GM18867 (cell line): ENCODE results near the gene PSMC3.

Experiments used
- ATAC-seq: cut with Tn5 transposase; IDR thresholded peaks from one replicate; pipeline ENCODE4 v1.9.1; 2021; ENCODE audit warnings: mild to moderate bottlenecking, moderate library complexity; ENCODE audit not compliant: unreplicated experiment

The PSMC3 gene

GRCh38 chr11:47413908-47414684 lies 12.1 kb downstream of the PSMC3 start:
- ATAC-seq, result no peak

GRCh38 chr11:47413351-47413750 lies 12.9 kb downstream of the PSMC3 start:
- ATAC-seq, result no peak

GRCh38 chr11:47411884-47412746 lies 14.1 kb downstream of the PSMC3 start:
- ATAC-seq, result no peak

- ATAC-seq, result no peak
Measured at GRCh38 chr11:47410370-47411264, 15.6 kb downstream of the PSMC3 start.

- ATAC-seq, result no peak
Measured at GRCh38 chr11:47409440-47410369, 16.5 kb downstream of the PSMC3 start.

GRCh38 chr11:47408598-47409439 lies 17.4 kb downstream of the PSMC3 start:
- ATAC-seq, result no peak

GRCh38 chr11:47407746-47408590 lies 18.3 kb downstream of the PSMC3 start, which contains the start of gene SLC39A13:
Gene SLC39A13 (plus strand): TSS chr11:47408590. CDS start chr11:47410095, 1,505 bp downstream.
- ATAC-seq, result peak; percentile 81

GRCh38 chr11:47406896-47407745 lies 19.1 kb downstream of the PSMC3 start:
- no peak for ATAC-seq

GRCh38 chr11:47403571-47403970 lies 22.7 kb downstream of the PSMC3 start:
- ATAC-seq, result no peak

GRCh38 chr11:47403135-47403534 lies 23.1 kb downstream of the PSMC3 start:
- ATAC-seq, result no peak

GRCh38 chr11:47400768-47401279 lies 25.4 kb downstream of the PSMC3 start:
- ATAC-seq, result peak; percentile 81

GRCh38 chr11:47399860-47400767 lies 26.1 kb downstream of the PSMC3 start:
- peak; percentile 45 for ATAC-seq

GRCh38 chr11:47398551-47398950 lies 27.7 kb downstream of the PSMC3 start:
- ATAC-seq, result no peak

GRCh38 chr11:47398011-47398410 lies 28.2 kb downstream of the PSMC3 start:
- ATAC-seq, result no peak

GRCh38 chr11:47396049-47396320 lies 30.3 kb downstream of the PSMC3 start:
- ATAC-seq, result no peak
